GM12872 (cell line): ENCODE results near the gene CFP.

Source experiments
- TF ChIP-seq, protein P1 (sequence below): IDR thresholded peaks from 3 replicates; pipeline ENCODE4 v1.5.1; 2011; ENCODE audit warnings: low read depth, mild to moderate bottlenecking, low read length, moderate library complexity; ENCODE audit not compliant: insufficient read depth

The CFP gene

GRCh38 chrX:47610511-47610910, 19.2 kb downstream of the CFP start:
- TF ChIP-seq, protein P1, sequence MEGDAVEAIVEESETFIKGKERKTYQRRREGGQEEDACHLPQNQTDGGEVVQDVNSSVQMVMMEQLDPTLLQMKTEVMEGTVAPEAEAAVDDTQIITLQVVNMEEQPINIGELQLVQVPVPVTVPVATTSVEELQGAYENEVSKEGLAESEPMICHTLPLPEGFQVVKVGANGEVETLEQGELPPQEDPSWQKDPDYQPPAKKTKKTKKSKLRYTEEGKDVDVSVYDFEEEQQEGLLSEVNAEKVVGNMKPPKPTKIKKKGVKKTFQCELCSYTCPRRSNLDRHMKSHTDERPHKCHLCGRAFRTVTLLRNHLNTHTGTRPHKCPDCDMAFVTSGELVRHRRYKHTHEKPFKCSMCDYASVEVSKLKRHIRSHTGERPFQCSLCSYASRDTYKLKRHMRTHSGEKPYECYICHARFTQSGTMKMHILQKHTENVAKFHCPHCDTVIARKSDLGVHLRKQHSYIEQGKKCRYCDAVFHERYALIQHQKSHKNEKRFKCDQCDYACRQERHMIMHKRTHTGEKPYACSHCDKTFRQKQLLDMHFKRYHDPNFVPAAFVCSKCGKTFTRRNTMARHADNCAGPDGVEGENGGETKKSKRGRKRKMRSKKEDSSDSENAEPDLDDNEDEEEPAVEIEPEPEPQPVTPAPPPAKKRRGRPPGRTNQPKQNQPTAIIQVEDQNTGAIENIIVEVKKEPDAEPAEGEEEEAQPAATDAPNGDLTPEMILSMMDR, result no peak

DNA sequence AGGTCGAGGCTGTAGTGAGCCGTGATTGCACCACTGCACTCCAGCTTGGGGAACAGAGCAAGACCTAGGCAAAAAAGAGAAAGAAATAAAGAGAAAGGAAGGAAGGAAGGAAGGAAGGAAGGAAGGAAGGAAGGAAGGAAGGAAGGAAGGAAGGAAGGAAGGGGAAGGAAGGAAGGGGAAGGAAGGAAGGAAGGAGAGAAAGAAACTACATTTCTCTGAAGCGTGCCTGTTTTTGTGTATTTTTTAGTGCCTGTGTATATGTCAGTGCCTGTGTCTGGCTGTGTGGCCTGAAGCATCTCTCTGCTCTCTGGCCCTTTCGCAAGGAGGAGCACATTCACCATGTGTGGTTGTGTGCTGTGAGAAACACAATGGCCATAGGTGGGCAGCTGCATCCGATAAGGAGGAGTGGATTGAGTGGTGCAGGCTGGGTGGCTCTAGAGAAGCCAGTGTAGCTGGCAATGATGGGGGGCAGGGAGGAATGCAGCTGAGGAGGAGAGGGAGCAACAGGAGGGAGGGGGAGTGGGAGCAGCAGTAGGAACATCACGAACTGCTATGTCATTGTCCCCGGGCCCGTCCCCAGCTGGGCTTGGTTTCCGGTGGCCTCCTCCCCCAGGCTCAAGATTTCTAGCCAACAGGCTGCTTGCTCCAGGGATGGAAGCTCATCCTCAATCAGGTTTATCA, 21.5 kb downstream of the CFP start:
- TF ChIP-seq, protein P1, result no peak

GRCh38 chrX:47607091-47607490, 22.6 kb downstream of the CFP start:
- TF ChIP-seq, protein P1, result no peak

GRCh38 chrX:47605024-47605423, 24.7 kb downstream of the CFP start:
- TF ChIP-seq, protein P1, result no peak

GRCh38 chrX:47597222-47597621, 32.5 kb downstream of the CFP start:
- TF ChIP-seq, protein P1, result no peak

DNA sequence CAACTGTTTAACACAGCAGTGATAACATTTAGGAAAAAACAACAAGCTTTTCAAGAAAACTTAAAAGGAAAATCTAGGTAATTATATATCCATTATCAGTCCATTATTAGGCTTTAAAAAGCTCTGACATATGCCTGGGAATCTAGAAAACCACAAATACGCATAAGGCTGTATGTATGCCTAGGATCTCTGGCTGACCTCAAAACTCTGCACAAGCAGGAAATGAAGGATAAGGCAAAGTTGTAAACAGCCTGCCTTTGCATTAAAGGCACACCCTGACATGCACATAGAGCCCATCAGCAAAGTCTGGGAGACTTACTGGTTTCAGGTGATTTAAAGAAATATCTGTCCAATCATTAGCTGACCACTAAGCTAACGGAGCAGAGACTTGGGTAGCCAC, 33.5 kb downstream of the CFP start:
- TF ChIP-seq, protein P1, result no peak

DNA sequence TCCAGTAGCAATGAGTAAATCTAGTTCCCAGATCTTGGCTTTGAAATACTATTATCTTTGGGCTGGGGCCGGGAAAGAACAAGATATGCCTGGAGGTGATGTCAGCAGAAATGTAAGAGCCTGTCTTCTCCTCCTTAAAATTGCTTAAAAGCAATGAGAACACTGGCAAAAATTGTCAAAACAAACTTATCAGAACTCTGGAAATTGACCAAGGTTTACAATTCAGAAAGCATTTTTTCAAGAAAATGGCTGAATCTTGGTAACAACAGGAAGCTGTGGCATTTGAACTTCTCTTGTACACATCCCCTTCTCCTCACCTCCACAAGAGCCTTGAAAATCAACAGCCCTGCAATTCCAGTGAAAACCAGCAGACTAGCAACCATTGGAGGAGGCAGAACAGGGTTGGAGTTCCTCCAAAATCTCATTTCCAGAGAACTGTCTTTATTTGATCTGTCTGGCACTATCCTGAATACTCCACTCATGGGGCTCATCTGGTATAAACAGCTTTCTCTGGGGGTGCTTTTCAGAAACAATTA, 33.9 kb downstream of the CFP start:
- TF ChIP-seq, protein P1, result no peak
